Gastroesophageal sphincter (tissue), 4 donors: Measurements from ENCODE around the gene NPHP4. TPM values are rescaled to one million over a fixed set of nuclear protein-coding genes. Genes with fewer than 3 reads are reported as not detected.

Experiments
- ATAC-seq: fragments of 150-250 bp; one replicate; pipeline ENCODE4 v1.9.1; 2016; ENCODE audit warnings: mild to moderate bottlenecking, moderate library complexity
- H3K27ac ChIP-seq, 4 donors: fragments of 200-600 bp; sonication (generic) in 3 of 4; 1 replicate in 3 of 4; 2 replicates in 1 of 4; pipeline ENCODE4 v1.5.1; 2016 to 2019
- H3K27me3 ChIP-seq: fragments of 200-600 bp; sonication (generic); one replicate; pipeline ENCODE4 v1.5.1; 2019
- H3K36me3 ChIP-seq, 2 donors: fragments of 200-600 bp; sonication (generic); one replicate each; pipeline ENCODE4 v1.5.1; 2019; ENCODE audit warnings: control low read depth in 1 of 2
- H3K4me1 ChIP-seq, 3 donors: fragments of 200-600 bp; sonication (generic); 1 replicate in 2 of 3; 2 replicates in 1 of 3; pipeline ENCODE4 v1.5.1; 2016 to 2019; ENCODE audit warnings: control low read depth in 2 of 3
- H3K4me3 ChIP-seq, 2 donors: fragments of 200-600 bp; sonication (generic); one replicate each; pipeline ENCODE4 v1.5.1; 2019; ENCODE audit warnings: mild to moderate bottlenecking in 1 of 2, moderate library complexity in 1 of 2
- H3K9me3 ChIP-seq, 3 donors: fragments of 200-600 bp; sonication (generic); one replicate each; pipeline ENCODE4 v1.5.1; 2017 to 2019; ENCODE audit warnings: control low read depth in 2 of 3
- EP300 ChIP-seq: sonication (generic); formaldehyde crosslinking; IDR thresholded peaks from one replicate; pipeline ENCODE4 v1.6.1; 2017; ENCODE audit warnings: antibody characterized with exemption, mild to moderate bottlenecking
- POLR2A ChIP-seq, 2 donors: fragments of 450-650 bp; IDR thresholded peaks; one replicate each; pipeline ENCODE4 v1.6.1; 2017; ENCODE audit warnings: antibody characterized with exemption in 2 of 2, mild to moderate bottlenecking in 2 of 2, moderate library complexity in 1 of 2
- POLR2AphosphoS5 ChIP-seq: sonication (generic); formaldehyde crosslinking; IDR thresholded peaks from one replicate; pipeline ENCODE4 v1.6.1; 2017; ENCODE audit warnings: antibody characterized with exemption
- WGBS, 2 donors: methylation state at CpG; one replicate each; pipeline ENCODE4 v1.1.5; 2018; ENCODE audit warnings: low coverage in 1 of 2; 5-methylcytosine and 5-hydroxymethylcytosine counted together
- total RNA-seq, 4 donors: library from RNA; depleted of rRNA; stranded (reverse); fragments of >200 nt; gene quantifications; one replicate each; pipeline ENCODE4 v1.1.0, GENCODE V29; 2016
- TF ChIP-seq, protein P1 (sequence below), 4 experiments: fragments of 200-600 bp in 2 of 4; fragments of 450-650 bp in 2 of 4; sonication (generic) in 1 of 4; IDR thresholded peaks; one replicate each; pipeline ENCODE4 v1.5.1; 2017 to 2019; ENCODE audit warnings: antibody characterized with exemption in 4 of 4, mild to moderate bottlenecking in 2 of 4, moderate library complexity in 2 of 4

The NPHP4 gene
- total RNA-seq, 4 donors from 2014 or later: 5.7 to 9.7 (median 6.2) TPM

DNA sequence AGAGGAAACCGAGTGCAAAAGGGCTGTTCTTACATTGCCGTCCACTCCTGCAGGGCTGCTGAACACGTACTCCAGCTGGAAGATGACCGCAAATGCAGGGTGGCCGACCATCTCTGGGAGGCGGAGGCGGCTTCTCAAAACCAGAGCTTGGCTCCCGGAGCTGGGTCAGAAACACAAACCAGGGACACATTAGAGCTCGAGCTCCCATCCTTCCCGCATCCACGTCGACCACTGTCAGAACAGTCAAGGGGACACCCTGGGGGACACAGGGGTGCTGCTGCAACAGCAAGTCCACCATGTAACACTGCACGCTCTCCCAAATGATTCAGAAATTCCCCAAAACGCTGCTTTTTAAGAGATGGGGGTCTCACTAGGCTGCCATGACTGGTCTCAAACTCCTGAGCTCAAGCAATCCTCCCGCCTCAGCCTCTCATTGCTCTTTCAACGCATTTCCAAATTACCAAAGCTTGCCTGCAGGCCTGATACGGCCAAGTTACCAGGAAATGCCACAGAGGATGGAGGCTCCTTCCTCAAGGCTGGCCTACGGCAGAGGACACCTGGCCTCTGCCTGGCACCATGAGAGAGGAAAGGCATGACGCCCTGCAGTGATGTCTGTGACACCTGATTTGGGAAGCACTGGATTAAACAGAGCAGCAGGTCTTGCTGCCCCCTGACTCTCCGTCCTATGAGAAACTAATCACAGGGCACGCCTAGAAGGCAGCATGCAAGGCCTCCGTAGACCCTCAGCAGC is 45.0 kb downstream of the NPHP4 start:
- no peak for TF ChIP-seq POLR2AphosphoS5
- TF ChIP-seq EP300: no peak
- TF ChIP-seq, protein P1, sequence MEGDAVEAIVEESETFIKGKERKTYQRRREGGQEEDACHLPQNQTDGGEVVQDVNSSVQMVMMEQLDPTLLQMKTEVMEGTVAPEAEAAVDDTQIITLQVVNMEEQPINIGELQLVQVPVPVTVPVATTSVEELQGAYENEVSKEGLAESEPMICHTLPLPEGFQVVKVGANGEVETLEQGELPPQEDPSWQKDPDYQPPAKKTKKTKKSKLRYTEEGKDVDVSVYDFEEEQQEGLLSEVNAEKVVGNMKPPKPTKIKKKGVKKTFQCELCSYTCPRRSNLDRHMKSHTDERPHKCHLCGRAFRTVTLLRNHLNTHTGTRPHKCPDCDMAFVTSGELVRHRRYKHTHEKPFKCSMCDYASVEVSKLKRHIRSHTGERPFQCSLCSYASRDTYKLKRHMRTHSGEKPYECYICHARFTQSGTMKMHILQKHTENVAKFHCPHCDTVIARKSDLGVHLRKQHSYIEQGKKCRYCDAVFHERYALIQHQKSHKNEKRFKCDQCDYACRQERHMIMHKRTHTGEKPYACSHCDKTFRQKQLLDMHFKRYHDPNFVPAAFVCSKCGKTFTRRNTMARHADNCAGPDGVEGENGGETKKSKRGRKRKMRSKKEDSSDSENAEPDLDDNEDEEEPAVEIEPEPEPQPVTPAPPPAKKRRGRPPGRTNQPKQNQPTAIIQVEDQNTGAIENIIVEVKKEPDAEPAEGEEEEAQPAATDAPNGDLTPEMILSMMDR (IDR thresholded peaks at IDR 0.05): no peak
- no peak for TF ChIP-seq POLR2A (IDR thresholded peaks at IDR 0.05)
- no peaks in the 10 kb centered on the region for H3K27me3 ChIP-seq
- ATAC-seq: no peak
- H3K4me1 ChIP-seq: no peaks in the 10 kb centered on the region
- H3K36me3 ChIP-seq: peaks cover 0 to 82% of the 10 kb centered on the region in 2 donors
- no peaks in the 10 kb centered on the region for H3K9me3 ChIP-seq
- H3K27ac ChIP-seq: no peak overlapping the region
- no peak overlapping the region for H3K4me3 ChIP-seq
- WGBS, 2 donors: 95 to 100% methylated on average over 2 to 17 of the region's 22 CpGs

DNA sequence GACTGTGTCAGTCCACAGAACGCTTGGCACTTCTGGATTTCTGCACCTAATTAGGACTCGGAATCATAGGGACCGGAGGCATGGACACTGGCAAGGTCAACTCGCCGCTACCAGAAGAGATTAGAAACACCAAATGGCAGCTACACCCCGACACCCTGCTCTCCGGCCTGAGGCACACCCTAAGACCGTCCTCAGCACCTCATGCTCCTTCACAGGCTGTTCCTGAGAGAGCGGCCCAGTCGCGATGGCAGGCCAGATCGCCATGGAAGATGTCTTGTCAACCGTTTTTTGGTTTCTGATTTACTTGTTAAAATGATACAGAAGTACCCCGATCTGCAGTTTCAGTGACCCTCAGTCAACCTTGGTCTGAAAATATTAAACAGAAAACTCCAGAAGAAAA is 46.8 kb downstream of the NPHP4 start:
- Histone ChIP-seq H3K36me3 (peaks cover 0 to 64% of the 10 kb centered on the region in 2 donors), H3K4me1 (no peaks in the 10 kb centered on the region), H3K27me3 (no peaks in the 10 kb centered on the region), H3K27ac (no peak overlapping the region), H3K4me3 (no peak overlapping the region), H3K9me3 (no peaks in the 10 kb centered on the region)
- no peak for ATAC-seq
- TF ChIP-seq, protein P1 (IDR thresholded peaks at IDR 0.05): no peak
- TF ChIP-seq POLR2A (IDR thresholded peaks at IDR 0.05): no peak
- TF ChIP-seq POLR2AphosphoS5: no peak
- no peak for TF ChIP-seq EP300
- WGBS, 2 donors: 89 to 100% methylated on average over 3 to 9 of the region's 14 CpGs

GRCh38 chr1:5944843-5945167 is 47.4 kb downstream of the NPHP4 start:
- peaks cover 0 to 60% of the 10 kb centered on the region in 2 donors for H3K36me3 ChIP-seq
- WGBS, 2 donors: 93 to 96% methylated on average over 3 to 11 of the region's 12 CpGs
- TF ChIP-seq POLR2A (IDR thresholded peaks at IDR 0.05) (no peak), EP300 (no peak), POLR2AphosphoS5 (no peak)
- TF ChIP-seq, protein P1 (IDR thresholded peaks at IDR 0.05): no peak
- H3K27ac ChIP-seq: no peak overlapping the region
- H3K9me3 ChIP-seq: no peaks in the 10 kb centered on the region
- no peaks in the 10 kb centered on the region for H3K27me3 ChIP-seq
- ATAC-seq: no peak
- H3K4me1 ChIP-seq: no peaks in the 10 kb centered on the region
- no peak overlapping the region for H3K4me3 ChIP-seq

- no peak for TF ChIP-seq POLR2AphosphoS5
- TF ChIP-seq, protein P1 (IDR thresholded peaks at IDR 0.05): no peak
- no peak for TF ChIP-seq EP300
- TF ChIP-seq POLR2A (IDR thresholded peaks at IDR 0.05): no peak
- no peak overlapping the region for H3K27ac ChIP-seq
- no peaks in the 10 kb centered on the region for H3K4me1 ChIP-seq
- no peaks in the 10 kb centered on the region for H3K9me3 ChIP-seq
- H3K4me3 ChIP-seq: no peak overlapping the region
- ATAC-seq: no peak
- 86 to 90% methylated on average over 7 to 15 of the region's 27 CpGs for WGBS, 2 donors
- H3K27me3 ChIP-seq: no peaks in the 10 kb centered on the region
- peaks cover 0 to 64% of the 10 kb centered on the region in 2 donors for H3K36me3 ChIP-seq
These were observed 47.9 kb downstream of the NPHP4 start for GRCh38 chr1:5944154-5944842.
